Activated naive CD8-positive, alpha-beta T cell treated with anti-CD3 and anti-CD28 coated beads, Interleukin-2, amount 10 ng/mL, durations not matched to agents 7 days and 5 days (primary cell): ENCODE results near the gene ASGR1. TPM values are rescaled to one million over a fixed set of nuclear protein-coding genes. Genes with fewer than 3 reads are reported as not detected.
"Not testable (repeated sequence)": the region's sequence is repeated elsewhere in the genome, so short reads cannot be mapped to it uniquely, and the experiment has no call there.

Experiments
- ATAC-seq: fragments of 150-1000 bp; cut with Tn5 transposase; one replicate; pipeline ENCODE4 v1.10.0; 2021; ENCODE audit warnings: low read depth, moderate library complexity
- POLR2A ChIA-PET: fragments of 350-600 bp; sonication (Branson Sonifier 250); formaldehyde crosslinking; loops from one replicate; lab custom pipeline; 2021; ENCODE audit warnings: antibody characterized with exemption; lab: Charles Lee
- DNase-seq: peaks from one replicate; pipeline ENCODE4 v3.0.0; 2021
- H3K27ac Mint-ChIP-seq: one replicate; pipeline ENCODE4 v1.8.0; 2022; ENCODE audit warnings: mild to moderate bottlenecking, mixed read lengths
- H3K27me3 Mint-ChIP-seq: one replicate; pipeline ENCODE4 v1.8.0; 2022; ENCODE audit warnings: mild to moderate bottlenecking, moderate library complexity, mixed read lengths
- H3K36me3 Mint-ChIP-seq: one replicate; pipeline ENCODE4 v1.8.0; 2021; ENCODE audit warnings: mild to moderate bottlenecking, mixed read lengths
- H3K4me1 Mint-ChIP-seq: one replicate; pipeline ENCODE4 v1.8.0; 2021; ENCODE audit warnings: mixed read lengths
- H3K4me3 Mint-ChIP-seq: one replicate; pipeline ENCODE4 v1.8.0; 2022; ENCODE audit warnings: mild to moderate bottlenecking, moderate library complexity, mixed read lengths
- H3K9me3 Mint-ChIP-seq: one replicate; pipeline ENCODE4 v1.8.0; 2021; ENCODE audit warnings: mixed read lengths
- microRNA-seq: library from miRNA; unstranded; fragments of <30 nt; microRNA quantifications from one replicate; pipeline ENCODE4 v1.2.0, GENCODE V29; 2022
- total RNA-seq, 2 experiments: library from RNA; stranded (reverse); gene quantifications; one replicate each; pipeline ENCODE4 v1.2.3, GENCODE V29; 2021

ASGR1 gene
- total RNA-seq, 2 experiments from 2014 or later = 1.1 to 1.5 TPM

DNA sequence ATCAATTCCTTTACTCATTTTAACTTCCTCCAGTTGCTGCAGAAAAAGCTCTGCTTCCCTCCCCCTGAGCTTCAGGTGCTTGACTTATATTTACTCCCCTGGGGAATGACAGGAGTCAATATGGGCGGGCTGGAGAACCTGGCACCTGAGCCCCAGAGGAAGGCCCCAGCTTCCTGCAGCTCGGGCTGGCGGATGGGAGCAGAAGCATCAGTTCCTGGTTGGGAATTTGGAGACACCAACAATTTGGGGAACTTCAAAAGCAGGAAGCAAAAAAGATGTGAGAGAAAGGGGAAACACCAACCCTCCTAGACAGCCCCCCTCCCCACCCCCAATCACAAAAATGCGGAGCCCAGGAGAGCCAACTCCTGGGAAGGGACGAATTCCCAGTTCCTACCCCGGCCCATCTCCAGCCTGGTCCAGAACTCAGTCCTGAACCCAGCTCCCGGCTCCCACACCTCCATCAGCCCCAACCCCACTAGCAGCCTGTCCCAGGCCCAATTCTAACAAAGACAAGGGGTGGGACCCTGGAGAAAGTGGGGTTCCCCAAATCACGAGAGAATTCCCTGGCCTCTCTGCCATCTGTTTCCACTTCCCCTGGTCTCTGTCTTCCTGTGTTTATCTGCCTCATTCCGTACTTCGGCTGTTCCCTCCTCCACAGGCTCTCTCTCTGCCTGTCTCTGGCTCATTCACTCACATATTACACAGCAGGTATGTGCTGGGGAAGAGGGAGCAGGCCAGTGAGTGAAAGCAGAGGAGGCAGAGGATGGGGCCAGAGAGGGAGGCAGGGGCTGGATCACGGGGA, 48.3 kb downstream of the ASGR1 start:
- peaks cover 4% of the 10 kb centered on the region for H3K27me3 Mint-ChIP-seq
- no peaks in the 10 kb centered on the region for H3K9me3 Mint-ChIP-seq
- ATAC-seq = no peak
- H3K4me3 Mint-ChIP-seq = no peak overlapping the region
- POLR2A ChIA-PET = no interaction called here
- peaks cover 9% of the 10 kb centered on the region for H3K4me1 Mint-ChIP-seq
- no peaks in the 10 kb centered on the region for H3K36me3 Mint-ChIP-seq
- H3K27ac Mint-ChIP-seq = no peak overlapping the region
- no peak for DNase-seq

DNA sequence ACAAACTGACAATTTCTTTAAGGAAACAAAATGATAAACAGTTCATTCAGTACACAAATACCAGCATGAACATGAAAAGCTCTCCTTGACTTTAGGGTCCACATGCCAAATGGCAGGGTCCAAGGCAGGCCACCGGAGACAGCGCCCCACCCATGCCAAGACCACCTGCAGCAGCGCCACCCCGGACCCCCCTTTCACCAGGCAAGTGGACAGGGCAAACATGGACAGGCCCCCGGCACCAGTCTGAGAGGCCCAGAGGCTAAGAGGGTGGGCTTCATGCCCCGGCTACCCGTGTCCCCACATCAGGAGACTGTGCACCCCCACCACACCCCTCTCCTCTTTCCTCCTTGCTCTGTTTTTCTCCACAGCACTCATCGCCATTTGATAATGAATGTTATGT, 49.9 kb downstream of the ASGR1 start:
- Mint-ChIP-seq H3K4me1 (peaks cover 9% of the 10 kb centered on the region), H3K27ac (no peak overlapping the region), H3K36me3 (no peaks in the 10 kb centered on the region), H3K4me3 (no peak overlapping the region), H3K9me3 (no peaks in the 10 kb centered on the region), H3K27me3 (peaks cover 4% of the 10 kb centered on the region)
- POLR2A ChIA-PET = no interaction called here
- no peak for ATAC-seq
- no peak for DNase-seq

DNA sequence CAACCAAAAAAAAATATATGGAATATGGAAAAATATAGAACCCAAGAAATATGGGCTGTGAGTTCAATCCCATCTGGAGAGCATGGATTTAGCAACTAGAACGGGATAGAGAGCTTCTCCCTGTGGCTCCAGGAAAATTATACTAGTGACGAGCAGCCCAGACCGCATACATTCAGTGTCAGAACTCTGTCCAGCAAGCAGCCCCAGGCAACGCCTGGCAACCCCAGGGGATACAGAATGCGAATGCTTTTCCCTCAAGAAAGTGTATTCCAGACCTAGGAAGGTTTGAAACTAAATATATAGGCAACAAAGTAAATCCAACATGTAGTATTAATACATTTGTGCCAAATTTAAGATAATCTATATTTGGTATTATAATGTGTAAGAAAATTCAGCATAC, 51.0 kb downstream of the ASGR1 start:
- POLR2A ChIA-PET = no interaction called here
- Mint-ChIP-seq H3K27me3 (peaks cover 4% of the 10 kb centered on the region), H3K27ac (no peak overlapping the region), H3K36me3 (no peaks in the 10 kb centered on the region), H3K4me1 (peaks cover 7% of the 10 kb centered on the region), H3K9me3 (no peaks in the 10 kb centered on the region), H3K4me3 (no peak overlapping the region)
- ATAC-seq (no peak), DNase-seq (no peak)

DNA sequence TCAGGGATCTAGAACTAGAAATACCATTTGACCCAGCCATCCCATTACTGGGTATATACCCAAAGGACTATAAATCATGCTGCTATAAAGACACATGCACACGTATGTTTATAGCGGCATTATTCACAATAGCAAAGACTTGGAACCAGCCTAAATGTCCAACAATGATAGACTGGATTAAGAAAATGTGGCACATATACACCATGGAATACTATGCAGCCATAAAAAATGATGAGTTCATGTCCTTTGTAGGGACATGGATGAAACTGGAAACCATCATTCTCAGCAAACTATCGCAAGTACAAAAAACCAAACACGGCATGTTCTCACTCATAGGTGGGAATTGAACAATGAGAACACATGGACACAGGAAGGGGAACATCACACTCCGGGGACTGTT, 51.7 kb downstream of the ASGR1 start:
- POLR2A ChIA-PET, H3K9me3 Mint-ChIP-seq, H3K36me3 Mint-ChIP-seq, ATAC-seq, H3K4me1 Mint-ChIP-seq, DNase-seq, H3K27me3 Mint-ChIP-seq, H3K4me3 Mint-ChIP-seq, H3K27ac Mint-ChIP-seq: not testable (repeated sequence)

DNA sequence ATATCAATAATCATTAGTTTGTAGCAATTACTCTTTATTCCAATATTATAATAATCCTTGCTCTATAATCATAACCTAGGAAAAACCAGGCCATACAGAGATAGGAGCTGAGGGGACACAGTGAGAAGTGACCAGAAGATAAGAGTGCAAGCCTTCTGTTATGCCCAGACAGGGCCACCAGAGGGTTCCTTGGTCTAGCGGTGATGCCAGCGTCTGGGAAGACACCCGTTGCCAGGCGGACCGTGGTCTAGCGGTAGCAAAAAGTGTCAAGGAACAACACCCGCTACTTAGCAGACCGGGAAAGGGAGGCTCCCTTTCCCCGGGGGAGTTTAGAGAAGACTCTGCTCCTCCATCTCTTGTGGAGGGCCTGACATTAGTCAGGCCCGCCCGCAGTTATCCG, 52.8 kb downstream of the ASGR1 start:
- DNase-seq, H3K4me3 Mint-ChIP-seq, POLR2A ChIA-PET, ATAC-seq, H3K36me3 Mint-ChIP-seq, H3K4me1 Mint-ChIP-seq, H3K9me3 Mint-ChIP-seq, H3K27ac Mint-ChIP-seq, H3K27me3 Mint-ChIP-seq: not testable (repeated sequence)

DNA sequence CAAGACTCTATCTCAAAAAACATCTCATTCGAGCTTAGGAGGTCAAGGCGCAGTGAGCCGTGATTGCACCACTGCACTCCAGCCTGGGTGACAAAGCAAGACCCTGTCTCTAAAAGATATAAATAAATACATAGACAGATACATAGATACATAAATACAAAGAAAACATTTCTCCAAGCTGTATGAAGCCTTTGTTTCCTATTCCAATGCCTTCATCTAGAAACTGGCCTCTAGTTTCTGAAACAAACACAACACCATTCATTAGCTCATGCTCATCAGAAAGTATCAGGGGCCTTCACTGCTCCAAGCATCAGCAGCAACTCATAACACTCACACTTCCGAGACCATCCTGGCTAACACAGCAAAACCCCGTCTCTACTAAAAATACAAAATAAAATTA, 54.2 kb downstream of the ASGR1 start:
- ATAC-seq (no peak), DNase-seq (no peak)
- Mint-ChIP-seq H3K4me3 (no peak overlapping the region), H3K27ac (no peak overlapping the region), H3K27me3 (peaks cover 17% of the 10 kb centered on the region), H3K9me3 (no peaks in the 10 kb centered on the region), H3K36me3 (no peaks in the 10 kb centered on the region), H3K4me1 (peaks cover 2% of the 10 kb centered on the region)
- POLR2A ChIA-PET = interaction anchor here (0.7 kb wide), 1 partner anchor 82 kb away, joined by 4 read pairs; no protein-coding TSS in a partner anchor

DNA sequence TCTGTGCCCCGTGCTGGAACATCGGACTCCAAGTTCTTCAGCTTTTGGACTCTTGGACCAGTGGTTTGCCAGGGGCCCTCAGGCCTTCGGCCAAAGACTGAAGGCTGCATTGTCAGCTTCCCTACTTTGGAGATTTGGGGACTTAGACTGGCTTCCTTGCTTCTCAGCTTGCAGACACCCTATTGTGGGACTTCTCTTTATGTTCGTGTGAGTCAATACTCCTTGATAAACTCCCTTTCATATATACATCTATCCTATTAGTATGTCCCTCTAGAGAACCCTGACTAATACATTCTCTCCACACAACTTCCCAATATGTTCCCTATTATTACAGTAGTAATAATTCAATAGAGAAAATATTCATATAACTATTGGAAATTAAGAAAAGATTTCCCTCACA, 55.3 kb downstream of the ASGR1 start:
- POLR2A ChIA-PET = interaction anchor here (0.7 kb wide), 1 partner anchor 110 kb away, joined by 3 read pairs; no protein-coding TSS in a partner anchor
- no peak overlapping the region for H3K27ac Mint-ChIP-seq
- no peaks in the 10 kb centered on the region for H3K36me3 Mint-ChIP-seq
- peaks cover 19% of the 10 kb centered on the region for H3K27me3 Mint-ChIP-seq
- no peaks in the 10 kb centered on the region for H3K9me3 Mint-ChIP-seq
- DNase-seq (no peak), ATAC-seq (no peak)
- no peak overlapping the region for H3K4me3 Mint-ChIP-seq
- H3K4me1 Mint-ChIP-seq = peaks cover 2% of the 10 kb centered on the region

Small RNA genes lying within 50 kb of the gene (microRNA-seq; reads per million reads assigned to microRNA genes)
- gene MIR324 = 1,521 reads per million, percentile 82 among the genes with 10 or more reads in this experiment

Other genes with a start within 250 kb of the ASGR1 start
- not detected for gene ALOX12, start 183.3 kb downstream of the ASGR1 start, total RNA-seq
- 100 to 1,000 TPM; 114 to 128 TPM for gene RNASEK, start 166.7 kb downstream of the ASGR1 start, total RNA-seq
- gene BCL6B, start 156.3 kb downstream of the ASGR1 start, total RNA-seq = under 1 TPM; 0.36 to 0.54 TPM
- gene SLC16A13, start 143.4 kb downstream of the ASGR1 start, total RNA-seq = 10 to 100 TPM; 15.8 to 16.0 TPM
- 1 to 10 TPM; 1.2 to 1.7 TPM for gene SLC16A11, start 135.3 kb downstream of the ASGR1 start, total RNA-seq
- under 1 TPM; 0.45 to 0.64 TPM for gene CLEC10A, start 99.1 kb downstream of the ASGR1 start, total RNA-seq
- not detected for gene ASGR2, start 64.5 kb downstream of the ASGR1 start, total RNA-seq
- 10 to 100 TPM; 21.2 to 22.4 TPM for gene DLG4, start 40.5 kb upstream of the ASGR1 start, total RNA-seq
- 100 to 1,000 TPM; 417 to 434 TPM for gene ACADVL, start 40.6 kb upstream of the ASGR1 start, total RNA-seq
- 10 to 100 TPM; 62.1 to 67.3 TPM for gene DVL2, start 55.1 kb upstream of the ASGR1 start, total RNA-seq
- gene PHF23, start 60.1 kb upstream of the ASGR1 start, total RNA-seq = 10 to 100 TPM; 49.9 to 50.4 TPM
- 100 to 1,000 TPM; 244 to 251 TPM for gene GABARAP, start 63.1 kb upstream of the ASGR1 start, total RNA-seq
- gene CTDNEP1, start 72.4 kb upstream of the ASGR1 start, total RNA-seq = 100 to 1,000 TPM; 157 to 160 TPM
- 10 to 100 TPM; 49.5 to 52.0 TPM for gene ELP5, start 72.8 kb upstream of the ASGR1 start, total RNA-seq
- gene CLDN7, start 83.1 kb upstream of the ASGR1 start, total RNA-seq = 1 to 10 TPM; 1.7 to 2.6 TPM
- gene SLC2A4, start 102.3 kb upstream of the ASGR1 start, total RNA-seq = not detected
- gene YBX2, start 115.3 kb upstream of the ASGR1 start, total RNA-seq = 1 to 10 TPM in 1 of 2 experiments, under 1 TPM in 1; 0.37 to 1.2 TPM
- 100 to 1,000 TPM; 420 to 451 TPM for gene EIF5A, start 128.3 kb upstream of the ASGR1 start, total RNA-seq
- gene GPS2, start 136.0 kb upstream of the ASGR1 start, total RNA-seq = 10 to 100 TPM; 97.1 to 98.5 TPM
- 10 to 100 TPM; 53.4 to 58.6 TPM for gene NEURL4, start 150.0 kb upstream of the ASGR1 start, total RNA-seq
- 100 to 1,000 TPM; 710 to 756 TPM for gene ACAP1, start 157.2 kb upstream of the ASGR1 start, total RNA-seq
- gene KCTD11, start 172.8 kb upstream of the ASGR1 start, total RNA-seq = 1 to 10 TPM; 8.1 to 8.7 TPM
- not detected for gene TMEM95, start 175.8 kb upstream of the ASGR1 start, total RNA-seq
- 1 to 10 TPM; 5.2 to 6.5 TPM for gene TNK1, start 201.7 kb upstream of the ASGR1 start, total RNA-seq
- gene PLSCR3, start 215.2 kb upstream of the ASGR1 start, total RNA-seq = 10 to 100 TPM; 79.3 to 82.1 TPM
- gene TMEM256, start 224.7 kb upstream of the ASGR1 start, total RNA-seq = 10 to 100 TPM; 52.9 to 55.6 TPM
- 1 to 10 TPM; 8.0 to 8.7 TPM for gene NLGN2, start 228.5 kb upstream of the ASGR1 start, total RNA-seq
- gene SPEM1, start 241.0 kb upstream of the ASGR1 start, total RNA-seq = not detected
- not detected for gene SPEM2, start 246.2 kb upstream of the ASGR1 start, total RNA-seq
- gene SPEM3, start 249.5 kb upstream of the ASGR1 start, total RNA-seq = not detected